HL-60 (cell line): ENCODE measurements around the gene SLC24A3.

Experiments used
- DNase-seq, 2 experiments: peaks; one replicate each; pipeline ENCODE4 v3.0.0-alpha.2; 2010 to 2020; ENCODE audit warnings: low read depth in 1 of 2, low spot score in 1 of 2
- H3K27ac ChIP-seq: fragments of 250-450 bp; sonication (Bioruptor Pico); replicated peaks from 2 replicates; pipeline ENCODE4 v1.5.1; 2020; ENCODE audit warnings: mild to moderate bottlenecking, moderate library complexity
- H3K27me3 ChIP-seq: fragments of 250-450 bp; sonication (Bioruptor Pico); 2 replicates; pipeline ENCODE4 v1.5.1; 2021; ENCODE audit warnings: mild to moderate bottlenecking, moderate library complexity; ENCODE audit not compliant: insufficient read depth, poor library complexity, severe bottlenecking
- H3K4me3 ChIP-seq: replicated peaks from 2 replicates; pipeline ENCODE4 v1.5.1; 2011; ENCODE audit warnings: mild to moderate bottlenecking, control low read depth, low read length; ENCODE audit not compliant: insufficient read depth
- CTCF ChIP-seq: IDR thresholded peaks from one replicate; pipeline ENCODE4 v1.5.1; 2011; ENCODE audit warnings: low read length, control low read depth, inconsistent platforms; ENCODE audit not compliant: insufficient read depth
- GABPA ChIP-seq: IDR thresholded peaks from 2 replicates; pipeline ENCODE4 v1.6.1; 2012; ENCODE audit warnings: low read depth
- POLR2AphosphoS5 ChIP-seq: IDR thresholded peaks from 2 replicates; pipeline ENCODE4 v1.6.1; 2012; ENCODE audit warnings: low read depth
- REST ChIP-seq: IDR thresholded peaks from 2 replicates; pipeline ENCODE4 v1.6.1; 2012; ENCODE audit warnings: low read depth; ENCODE audit not compliant: insufficient replicate concordance
- SPI1 ChIP-seq: IDR thresholded peaks from 2 replicates; pipeline ENCODE4 v1.6.1; 2012; ENCODE audit warnings: low read depth, mild to moderate bottlenecking, borderline replicate concordance

Gene SLC24A3

GRCh38 chr20:19256906-19257595 lies 44.6 kb downstream of the SLC24A3 start:
- Histone ChIP-seq H3K4me3 (no peak overlapping the region), H3K27me3 (no peaks in the 10 kb centered on the region), H3K27ac (no peak overlapping the region)
- no peak for TF ChIP-seq REST
- DNase-seq: no peak

GRCh38 chr20:19257865-19258264 lies 45.4 kb downstream of the SLC24A3 start:
- H3K27ac ChIP-seq: no peak overlapping the region
- TF ChIP-seq REST (no peak), SPI1 (no peak), GABPA (no peak), POLR2AphosphoS5 (no peak), CTCF (no peak)
- no peak overlapping the region for H3K4me3 ChIP-seq
- no peaks in the 10 kb centered on the region for H3K27me3 ChIP-seq
- DNase-seq: no peak

GRCh38 chr20:19259141-19259591 lies 46.7 kb downstream of the SLC24A3 start:
- H3K4me3 ChIP-seq: no peak overlapping the region
- no peaks in the 10 kb centered on the region for H3K27me3 ChIP-seq
- DNase-seq: no peak
- no peak overlapping the region for H3K27ac ChIP-seq
- TF ChIP-seq CTCF (no peak), POLR2AphosphoS5 (no peak), SPI1 (no peak), GABPA (no peak), REST (no peak)
